ENCODE measurements around the gene AHCY.

- TF ChIP-seq POLR2A (IDR thresholded peaks at IDR 0.05) (no peak), CTCF (IDR thresholded peaks at IDR 0.05) (no peak)
These were observed 6.7 kb downstream of the AHCY start for GRCh38 chr20:34296468-34296867.

Measured in uterus (tissue), 2 donors.